ENCODE results near the gene COPS3. TPM values are rescaled to one million over a fixed set of nuclear protein-coding genes. Genes with fewer than 3 reads are reported as not detected.

The COPS3 gene
- total and polyA plus RNA-seq, 7 donors, result 99.8 to 164 (median 140) TPM

DNA sequence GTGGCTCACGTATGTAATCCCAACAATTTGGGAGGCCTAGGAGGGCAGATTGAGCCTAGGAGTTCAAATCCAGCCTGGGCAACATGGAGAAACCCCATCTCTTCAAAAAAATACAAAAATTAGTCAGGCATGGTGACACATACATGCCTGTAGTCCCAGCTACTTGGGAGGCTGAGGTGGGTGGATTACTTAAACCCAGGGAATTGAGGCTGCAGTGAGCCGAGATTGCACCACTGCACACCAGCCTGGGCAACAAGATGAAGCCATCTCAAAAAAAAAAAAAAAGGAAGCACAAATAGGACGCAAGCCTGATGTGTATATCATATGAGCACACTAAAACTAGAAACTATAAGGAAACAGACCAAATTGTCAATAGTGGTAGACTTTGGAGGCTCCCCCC, 27.0 kb downstream of the COPS3 start:
- DNase-seq, result no peak
- intact Hi-C loops (cut with DNase I), result no loop called here
- TF ChIP-seq, protein P1, sequence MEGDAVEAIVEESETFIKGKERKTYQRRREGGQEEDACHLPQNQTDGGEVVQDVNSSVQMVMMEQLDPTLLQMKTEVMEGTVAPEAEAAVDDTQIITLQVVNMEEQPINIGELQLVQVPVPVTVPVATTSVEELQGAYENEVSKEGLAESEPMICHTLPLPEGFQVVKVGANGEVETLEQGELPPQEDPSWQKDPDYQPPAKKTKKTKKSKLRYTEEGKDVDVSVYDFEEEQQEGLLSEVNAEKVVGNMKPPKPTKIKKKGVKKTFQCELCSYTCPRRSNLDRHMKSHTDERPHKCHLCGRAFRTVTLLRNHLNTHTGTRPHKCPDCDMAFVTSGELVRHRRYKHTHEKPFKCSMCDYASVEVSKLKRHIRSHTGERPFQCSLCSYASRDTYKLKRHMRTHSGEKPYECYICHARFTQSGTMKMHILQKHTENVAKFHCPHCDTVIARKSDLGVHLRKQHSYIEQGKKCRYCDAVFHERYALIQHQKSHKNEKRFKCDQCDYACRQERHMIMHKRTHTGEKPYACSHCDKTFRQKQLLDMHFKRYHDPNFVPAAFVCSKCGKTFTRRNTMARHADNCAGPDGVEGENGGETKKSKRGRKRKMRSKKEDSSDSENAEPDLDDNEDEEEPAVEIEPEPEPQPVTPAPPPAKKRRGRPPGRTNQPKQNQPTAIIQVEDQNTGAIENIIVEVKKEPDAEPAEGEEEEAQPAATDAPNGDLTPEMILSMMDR (IDR thresholded peaks at IDR 0.05), result no peak
- ATAC-seq, result no peak
- no peak overlapping the region for H3K27ac ChIP-seq
- no peaks in the 10 kb centered on the region for H3K9me3 ChIP-seq
- peaks cover 20 to 100% of the 10 kb centered on the region in 2 donors for H3K36me3 ChIP-seq (ENCODE audit: insufficient read depth in 1 of 2, low read depth in 1 of 2)
- WGBS, 3 donors, result 90% methylated on average over 3 of the region's 3 CpGs
- no peak overlapping the region for H3K4me3 ChIP-seq
- H3K27me3 ChIP-seq (ENCODE audit: insufficient read depth in 3 of 3, low read length in 2 of 3), result no peaks in the 10 kb centered on the region
- no peaks in the 10 kb centered on the region for H3K4me1 ChIP-seq

DNA sequence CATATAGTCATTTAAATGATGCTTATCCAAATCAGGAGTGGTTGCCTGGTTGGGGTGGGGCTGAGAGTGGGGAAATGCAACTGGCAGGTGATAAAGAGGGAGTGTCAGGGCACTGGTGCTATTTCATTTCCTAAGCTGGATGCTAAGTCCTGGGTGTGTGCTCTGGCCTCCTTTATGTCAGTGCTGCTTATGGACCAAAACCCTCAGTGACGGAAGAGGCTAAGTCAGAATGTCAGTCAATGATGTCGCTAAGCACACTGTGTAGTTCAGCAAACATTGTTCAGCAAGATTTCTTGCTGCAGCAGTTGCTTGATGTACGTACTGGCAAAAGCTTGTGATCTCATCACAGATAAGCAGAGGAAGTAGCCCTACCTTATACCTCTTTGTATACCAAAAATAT, 27.6 kb downstream of the COPS3 start:
- H3K27me3 ChIP-seq (ENCODE audit: insufficient read depth in 3 of 3, low read length in 2 of 3), result no peaks in the 10 kb centered on the region
- no peaks in the 10 kb centered on the region for H3K4me1 ChIP-seq
- TF ChIP-seq, protein P1 (IDR thresholded peaks at IDR 0.05), result no peak
- H3K27ac ChIP-seq, result no peak overlapping the region
- intact Hi-C loops (cut with DNase I), result no loop called here
- peaks cover 20 to 100% of the 10 kb centered on the region in 2 donors for H3K36me3 ChIP-seq (ENCODE audit: insufficient read depth in 1 of 2, low read depth in 1 of 2)
- 90 to 99% (median 95%) methylated on average over 3 of the region's 3 CpGs for WGBS, 3 donors
- DNase-seq (no peak), ATAC-seq (no peak)
- no peak overlapping the region for H3K4me3 ChIP-seq
- no peaks in the 10 kb centered on the region for H3K9me3 ChIP-seq

DNA sequence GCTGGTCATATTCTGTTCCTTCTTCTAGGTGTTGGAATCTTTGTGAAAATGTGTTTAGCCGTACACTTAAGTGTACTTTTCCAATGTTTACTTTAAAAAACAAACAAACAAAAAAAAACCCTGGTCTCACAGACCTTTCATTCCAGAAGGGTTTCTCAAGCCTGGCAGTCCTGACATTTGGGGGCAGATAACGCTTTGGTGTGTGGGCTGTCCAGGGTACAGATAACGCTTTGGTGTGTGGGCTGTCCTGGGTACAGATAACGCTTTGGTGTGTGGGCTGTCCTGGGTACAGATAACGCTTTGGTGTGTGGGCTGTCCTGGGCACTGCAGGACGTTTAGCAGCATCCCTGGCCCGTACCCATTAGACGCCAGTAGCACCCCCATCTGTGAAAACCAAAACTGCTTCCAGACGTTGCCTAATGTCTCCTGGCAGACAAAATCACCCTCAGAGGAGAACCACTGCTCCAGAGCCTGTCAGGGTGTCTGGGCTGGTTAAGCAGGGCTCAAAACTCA, 28.8 kb downstream of the COPS3 start:
- no peaks in the 10 kb centered on the region for H3K4me1 ChIP-seq
- H3K9me3 ChIP-seq, result no peaks in the 10 kb centered on the region
- DNase-seq (no peak), ATAC-seq (no peak)
- peaks cover 16 to 100% of the 10 kb centered on the region in 2 donors for H3K36me3 ChIP-seq (ENCODE audit: insufficient read depth in 1 of 2, low read depth in 1 of 2)
- 74 to 85% (median 83%) methylated on average over 9 of the region's 9 CpGs for WGBS, 3 donors
- no peaks in the 10 kb centered on the region for H3K27me3 ChIP-seq (ENCODE audit: insufficient read depth in 3 of 3, low read length in 2 of 3)
- TF ChIP-seq, protein P1 (IDR thresholded peaks at IDR 0.05), result no peak
- intact Hi-C loops (cut with DNase I), result no loop called here
- no peak overlapping the region for H3K27ac ChIP-seq
- no peak overlapping the region for H3K4me3 ChIP-seq

DNA sequence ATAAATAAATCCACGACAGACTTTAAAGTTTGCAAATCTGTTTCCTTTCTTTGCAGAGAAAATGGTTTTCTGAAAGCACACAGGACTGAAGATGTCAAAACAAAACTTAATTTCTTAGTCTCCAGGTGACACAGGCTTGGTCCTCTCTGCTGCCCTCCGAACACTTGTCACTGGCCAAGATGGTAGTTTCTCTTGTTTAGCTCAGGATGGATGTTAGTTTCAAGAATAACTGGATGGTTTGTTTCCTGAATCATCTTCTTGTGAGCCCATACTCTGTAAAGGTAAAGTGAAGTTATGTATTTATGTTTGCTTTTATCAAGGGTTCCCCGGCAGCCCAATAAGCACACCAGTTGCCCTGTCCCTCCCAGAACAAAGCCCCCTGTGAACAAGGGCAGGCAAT, 34.2 kb downstream of the COPS3 start:
- Histone ChIP-seq H3K27me3 (ENCODE audit: insufficient read depth in 3 of 3, low read length in 2 of 3) (no peaks in the 10 kb centered on the region), H3K9me3 (no peaks in the 10 kb centered on the region), H3K4me1 (no peaks in the 10 kb centered on the region), H3K27ac (no peak overlapping the region), H3K36me3 (ENCODE audit: insufficient read depth in 1 of 2, low read depth in 1 of 2) (peaks cover 0 to 66% of the 10 kb centered on the region in 2 donors), H3K4me3 (no peak overlapping the region)
- intact Hi-C loops (cut with DNase I), result no loop called here
- WGBS, 3 donors, result 91 to 94% (median 92%) methylated on average over 3 of the region's 3 CpGs
- no peak for ATAC-seq
- TF ChIP-seq, protein P1 (IDR thresholded peaks at IDR 0.05), result no peak
- DNase-seq, result no peak

DNA sequence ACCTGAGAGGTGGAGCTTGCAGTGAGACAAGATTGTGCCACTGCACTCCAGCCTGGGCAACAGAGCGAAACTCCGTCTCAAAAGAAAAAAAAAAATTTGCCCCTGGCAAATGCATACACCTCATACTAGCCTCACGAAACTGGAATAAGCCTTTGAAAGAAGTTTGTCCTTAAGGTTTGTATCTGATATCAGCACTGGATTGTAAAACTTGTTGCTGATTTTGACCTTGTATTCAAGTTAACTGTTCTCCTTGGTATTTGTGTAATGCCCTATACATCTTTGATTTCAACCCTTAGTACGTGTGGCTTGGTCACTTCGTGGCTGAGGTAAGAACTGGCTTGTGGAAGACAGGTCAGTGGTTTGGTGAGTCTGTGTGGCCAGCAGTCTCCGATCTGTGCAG, 37.9 kb downstream of the COPS3 start:
- Histone ChIP-seq H3K4me1 (peaks cover 3% of the 10 kb centered on the region), H3K27me3 (ENCODE audit: insufficient read depth in 3 of 3, low read length in 2 of 3) (no peaks in the 10 kb centered on the region), H3K4me3 (no peak overlapping the region), H3K27ac (no peak overlapping the region), H3K9me3 (no peaks in the 10 kb centered on the region), H3K36me3 (ENCODE audit: insufficient read depth in 1 of 2, low read depth in 1 of 2) (peaks cover 0 to 29% of the 10 kb centered on the region in 2 donors)
- intact Hi-C loops (cut with DNase I), result loop anchor here in 1 of 2 donors (5.0 kb wide), 1 partner anchor 34 kb away; no protein-coding TSS in a partner anchor
- TF ChIP-seq, protein P1 (IDR thresholded peaks at IDR 0.05), result no peak
- DNase-seq (no peak), ATAC-seq (no peak)
- 81 to 95% (median 88%) methylated on average over 6 of the region's 6 CpGs for WGBS, 3 donors

Measured in psoas muscle (tissue), 8 donors.